ACC112 (cell line): ENCODE data around the gene DDR2.
A peak's percentile ranks its signal among the peaks of the same experiment; 100 is the strongest.

ENCODE experiments used
- H2AFZ ChIP-seq: fragments of 200-600 bp; sonication (generic); one replicate; pipeline ENCODE4 v1.6.0; 2017; ENCODE audit warnings: antibody characterized with exemption, low read length; ENCODE audit not compliant: unreplicated experiment
- H3K27ac ChIP-seq: fragments of 200-600 bp; sonication (generic); 2 replicates; pipeline ENCODE4 v1.5.1; 2014; ENCODE audit warnings: low read depth, mild to moderate bottlenecking, antibody characterized with exemption, low read length, moderate library complexity
- H3K27me3 ChIP-seq: fragments of 200-600 bp; sonication (generic); 2 replicates; pipeline ENCODE4 v1.6.1; 2014; ENCODE audit warnings: mild to moderate bottlenecking, antibody characterized with exemption, low read length, moderate library complexity, mixed read lengths; ENCODE audit not compliant: insufficient read depth
- H3K36me3 ChIP-seq: fragments of 200-600 bp; sonication (generic); 2 replicates; pipeline ENCODE4 v1.6.1; 2016; ENCODE audit warnings: mild to moderate bottlenecking, antibody characterized with exemption, low read length, moderate library complexity, mixed read lengths; ENCODE audit not compliant: insufficient read depth
- H3K4me1 ChIP-seq: fragments of 200-600 bp; sonication (generic); one replicate; pipeline ENCODE4 v1.6.1; 2016; ENCODE audit warnings: low read length, mixed read lengths; ENCODE audit not compliant: insufficient read depth, unreplicated experiment, control insufficient read depth
- H3K4me3 ChIP-seq: fragments of 200-600 bp; sonication (generic); 2 replicates; pipeline ENCODE4 v1.5.1; 2014; ENCODE audit warnings: mild to moderate bottlenecking, low read depth, low read length
- H3K79me2 ChIP-seq: fragments of 200-600 bp; sonication (generic); one replicate; pipeline ENCODE4 v1.6.0; 2016; ENCODE audit warnings: low read length; ENCODE audit not compliant: control insufficient read depth, unreplicated experiment, insufficient read depth

Gene DDR2

GRCh38 chr1:162682013-162682419 is 49.8 kb downstream of the DDR2 start:
- peaks cover 52% of the 10 kb centered on the region for H3K4me1 ChIP-seq
- peak overlapping the region; percentile 71 for H3K27ac ChIP-seq
- H3K36me3 ChIP-seq, result peaks cover 18% of the 10 kb centered on the region
- no peak overlapping the region for H2AFZ ChIP-seq
- peaks cover 84% of the 10 kb centered on the region for H3K79me2 ChIP-seq
- no peaks in the 10 kb centered on the region for H3K27me3 ChIP-seq
- H3K4me3 ChIP-seq, result no peak overlapping the region

- no peak overlapping the region for H2AFZ ChIP-seq
- peak overlapping the region; percentile 85; the same call in 1 of the 2 replicates for H3K27ac ChIP-seq
- no peak overlapping the region for H3K4me3 ChIP-seq
- H3K36me3 ChIP-seq, result peaks cover 21% of the 10 kb centered on the region
- peaks cover 57% of the 10 kb centered on the region for H3K4me1 ChIP-seq
- H3K27me3 ChIP-seq, result no peaks in the 10 kb centered on the region
- peaks cover 73% of the 10 kb centered on the region for H3K79me2 ChIP-seq
These were observed 55.6 kb downstream of the DDR2 start for GRCh38 chr1:162687870-162688269.

GRCh38 chr1:162688521-162688920 is 56.3 kb downstream of the DDR2 start:
- Histone ChIP-seq H3K27me3 (no peaks in the 10 kb centered on the region), H3K27ac (peak overlapping the region; percentile 85), H3K36me3 (peaks cover 16% of the 10 kb centered on the region), H2AFZ (no peak overlapping the region), H3K4me1 (peaks cover 57% of the 10 kb centered on the region), H3K79me2 (peaks cover 72% of the 10 kb centered on the region), H3K4me3 (no peak overlapping the region)

GRCh38 chr1:162688931-162689330 is 56.7 kb downstream of the DDR2 start:
- Histone ChIP-seq H3K27ac (peak overlapping the region; percentile 85), H3K4me1 (peaks cover 57% of the 10 kb centered on the region)

GRCh38 chr1:162689745-162690671 is 57.7 kb downstream of the DDR2 start:
- H2AFZ ChIP-seq, result no peak overlapping the region
- H3K4me1 ChIP-seq, result peaks cover 60% of the 10 kb centered on the region
- H3K27me3 ChIP-seq, result no peaks in the 10 kb centered on the region
- peaks cover 16% of the 10 kb centered on the region; the same call in 1 of the 2 replicates for H3K36me3 ChIP-seq
- H3K27ac ChIP-seq, result peak overlapping the region; percentile 85
- peak overlapping the region; percentile 36 for H3K4me3 ChIP-seq
- peaks cover 74% of the 10 kb centered on the region for H3K79me2 ChIP-seq

More at GRCh38 chr1:162688931-162689330, 56.7 kb downstream of the DDR2 start:
- no peak overlapping the region for H3K4me3 ChIP-seq
- H3K36me3 ChIP-seq, result peaks cover 16% of the 10 kb centered on the region
- H2AFZ ChIP-seq, result no peak overlapping the region
- peaks cover 74% of the 10 kb centered on the region for H3K79me2 ChIP-seq
- H3K27me3 ChIP-seq, result no peaks in the 10 kb centered on the region

- Histone ChIP-seq H3K4me1 (peaks cover 67% of the 10 kb centered on the region), H2AFZ (no peak overlapping the region), H3K27me3 (no peaks in the 10 kb centered on the region), H3K27ac (peak overlapping the region; percentile 85), H3K79me2 (peaks cover 74% of the 10 kb centered on the region), H3K36me3 (peaks cover 16% of the 10 kb centered on the region; the same call in 1 of the 2 replicates), H3K4me3 (peak overlapping the region; percentile 36)
These were observed 58.6 kb downstream of the DDR2 start for GRCh38 chr1:162690672-162691434.

GRCh38 chr1:162691999-162692575 is 59.8 kb downstream of the DDR2 start:
- peaks cover 16% of the 10 kb centered on the region; the same call in 1 of the 2 replicates for H3K36me3 ChIP-seq
- peaks cover 74% of the 10 kb centered on the region for H3K4me1 ChIP-seq
- H3K27ac ChIP-seq, result peak overlapping the region; percentile 85
- peak overlapping the region; percentile 15; the same call in 1 of the 2 replicates for H3K4me3 ChIP-seq
- H2AFZ ChIP-seq, result no peak overlapping the region
- no peaks in the 10 kb centered on the region for H3K27me3 ChIP-seq
- peaks cover 73% of the 10 kb centered on the region for H3K79me2 ChIP-seq

- peaks cover 55% of the 10 kb centered on the region for H3K4me1 ChIP-seq
- no peak overlapping the region for H3K27ac ChIP-seq
- H3K36me3 ChIP-seq, result peaks cover 8% of the 10 kb centered on the region; the same call in 1 of the 2 replicates
- no peak overlapping the region for H2AFZ ChIP-seq
- H3K79me2 ChIP-seq, result peaks cover 75% of the 10 kb centered on the region
- H3K27me3 ChIP-seq, result no peaks in the 10 kb centered on the region
- no peak overlapping the region for H3K4me3 ChIP-seq
These were observed 62.6 kb downstream of the DDR2 start for GRCh38 chr1:162694911-162695310.

- Histone ChIP-seq H3K4me3 (no peak overlapping the region), H3K79me2 (peaks cover 82% of the 10 kb centered on the region), H3K36me3 (peaks cover 16% of the 10 kb centered on the region; the same call in 1 of the 2 replicates), H3K27me3 (no peaks in the 10 kb centered on the region), H3K27ac (peak overlapping the region; percentile 41), H3K4me1 (peaks cover 48% of the 10 kb centered on the region), H2AFZ (no peak overlapping the region)
These were observed 63.4 kb downstream of the DDR2 start for GRCh38 chr1:162695687-162696086.

GRCh38 chr1:162696286-162696862 is 64.1 kb downstream of the DDR2 start:
- Histone ChIP-seq H2AFZ (no peak overlapping the region), H3K27ac (peak overlapping the region; percentile 41)

More at GRCh38 chr1:162696286-162696862, 64.1 kb downstream of the DDR2 start:
- Histone ChIP-seq H3K4me3 (0 out of 2 replicates have a peak overlapping the region, but pooled peaks have one; percentile 1), H3K4me1 (peaks cover 42% of the 10 kb centered on the region), H3K79me2 (peaks cover 85% of the 10 kb centered on the region), H3K27me3 (no peaks in the 10 kb centered on the region), H3K36me3 (peaks cover 18% of the 10 kb centered on the region; the same call in 1 of the 2 replicates)
